HUES6 (cell line): ENCODE results near the gene CAVIN4.

Experiments
- H3K27ac ChIP-seq: 2 replicates; pipeline ENCODE4 v1.7.0; 2013; ENCODE audit warnings: low read depth, mild to moderate bottlenecking, low read length, inconsistent platforms
- H3K27me3 ChIP-seq: 2 replicates; pipeline ENCODE4 v1.6.1; 2013; ENCODE audit warnings: low read length; ENCODE audit not compliant: control insufficient read depth, insufficient read depth
- H3K36me3 ChIP-seq: 2 replicates; pipeline ENCODE4 v1.6.1; 2013; ENCODE audit warnings: low read length; ENCODE audit not compliant: control insufficient read depth, insufficient read depth
- H3K4me1 ChIP-seq: 2 replicates; pipeline ENCODE4 v1.6.1; 2013; ENCODE audit warnings: low read length; ENCODE audit not compliant: control insufficient read depth, insufficient read depth
- H3K4me3 ChIP-seq: 2 replicates; pipeline ENCODE4 v1.5.1; 2013; ENCODE audit warnings: low read depth, low read length
- H3K9ac ChIP-seq: one replicate; pipeline ENCODE4 v1.6.1; 2013; ENCODE audit warnings: mild to moderate bottlenecking, low read length
- H3K9me3 ChIP-seq: 2 replicates; pipeline ENCODE4 v1.6.1; 2013; ENCODE audit warnings: low read depth, low read length; ENCODE audit not compliant: control insufficient read depth, insufficient read depth

Gene CAVIN4

DNA sequence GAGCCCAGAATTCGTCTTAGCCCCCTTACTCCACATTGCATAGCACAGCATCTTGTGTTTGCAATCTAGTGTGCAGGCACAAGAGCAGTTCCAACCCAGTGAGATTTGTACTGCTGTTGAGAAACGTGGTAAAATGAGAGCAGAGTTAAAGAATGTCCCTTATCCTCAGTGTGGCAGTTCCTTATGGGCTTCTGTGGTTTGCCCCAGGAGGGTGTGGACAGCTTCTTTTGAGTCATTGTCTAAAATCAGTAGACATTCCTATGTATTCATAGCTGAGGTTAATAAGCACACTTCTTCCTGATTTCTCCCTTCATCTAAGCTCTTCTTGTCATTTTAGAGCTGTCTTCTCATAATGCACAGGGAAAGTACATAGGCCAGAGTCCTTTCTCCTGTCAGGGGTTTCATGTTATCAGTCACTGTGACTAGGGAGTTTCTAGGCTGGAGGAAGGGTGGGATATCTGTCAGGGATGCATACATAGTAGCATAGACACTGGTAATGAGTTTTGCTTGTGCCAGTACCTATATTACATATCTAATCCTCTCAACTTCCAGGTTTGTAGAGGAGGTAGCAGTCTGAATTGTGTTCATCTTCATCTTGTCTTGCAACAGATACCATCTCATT lies 2.0 kb upstream of the CAVIN4 start:
- no peak overlapping the region for H3K27ac ChIP-seq
- H3K36me3 ChIP-seq = peaks cover 68% of the 10 kb centered on the region
- no peaks in the 10 kb centered on the region for H3K4me1 ChIP-seq
- H3K9me3 ChIP-seq = no peaks in the 10 kb centered on the region
- H3K27me3 ChIP-seq = no peaks in the 10 kb centered on the region
- no peak overlapping the region for H3K4me3 ChIP-seq
- H3K9ac ChIP-seq = no peak overlapping the region

DNA sequence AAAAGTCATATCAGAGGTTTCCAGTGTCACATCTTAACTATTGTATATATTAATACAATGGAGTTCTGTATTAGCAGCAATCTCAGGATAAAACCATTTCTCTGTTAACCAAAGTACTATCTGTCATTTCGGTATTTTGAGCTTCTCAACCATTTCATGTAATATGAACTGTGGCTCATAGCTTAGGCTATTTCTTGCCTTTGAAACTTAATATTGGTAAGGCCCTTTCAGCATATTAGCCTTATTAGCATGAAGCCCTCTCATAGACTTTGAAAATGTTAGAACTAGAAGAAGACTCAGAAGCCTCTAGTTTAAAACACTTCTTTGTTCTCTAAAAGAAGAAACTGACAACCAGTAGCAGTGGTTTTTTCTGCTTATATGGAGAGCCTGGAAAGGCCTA lies 731 bp downstream of the CAVIN4 start:
- Histone ChIP-seq H3K9me3 (no peaks in the 10 kb centered on the region), H3K27me3 (no peaks in the 10 kb centered on the region), H3K4me3 (no peak overlapping the region), H3K9ac (no peak overlapping the region), H3K27ac (no peak overlapping the region), H3K36me3 (peaks cover 61% of the 10 kb centered on the region), H3K4me1 (no peaks in the 10 kb centered on the region)

DNA sequence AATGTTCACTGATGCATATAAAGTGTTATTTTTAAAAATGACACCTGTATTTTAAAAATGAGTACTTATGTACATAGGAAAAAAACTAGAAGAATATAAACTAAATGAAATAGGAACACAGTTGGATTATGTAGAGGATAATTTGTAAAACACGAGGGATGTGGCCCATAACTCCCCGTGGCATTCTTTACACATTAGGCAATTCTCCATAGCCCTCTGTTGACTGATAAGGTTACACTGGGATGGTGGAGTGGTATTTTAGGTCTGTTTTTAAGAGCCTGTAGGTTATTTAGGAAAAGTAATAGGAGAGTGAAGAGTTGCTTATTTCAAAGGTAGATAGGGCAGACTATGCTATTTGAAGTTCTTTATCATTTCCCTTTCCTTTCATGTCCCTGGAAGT lies 1.8 kb downstream of the CAVIN4 start:
- H3K9ac ChIP-seq = no peak overlapping the region
- no peak overlapping the region for H3K27ac ChIP-seq
- H3K4me3 ChIP-seq = no peak overlapping the region
- peaks cover 67% of the 10 kb centered on the region for H3K36me3 ChIP-seq
- no peaks in the 10 kb centered on the region for H3K27me3 ChIP-seq
- H3K4me1 ChIP-seq = no peaks in the 10 kb centered on the region
- no peaks in the 10 kb centered on the region for H3K9me3 ChIP-seq

DNA sequence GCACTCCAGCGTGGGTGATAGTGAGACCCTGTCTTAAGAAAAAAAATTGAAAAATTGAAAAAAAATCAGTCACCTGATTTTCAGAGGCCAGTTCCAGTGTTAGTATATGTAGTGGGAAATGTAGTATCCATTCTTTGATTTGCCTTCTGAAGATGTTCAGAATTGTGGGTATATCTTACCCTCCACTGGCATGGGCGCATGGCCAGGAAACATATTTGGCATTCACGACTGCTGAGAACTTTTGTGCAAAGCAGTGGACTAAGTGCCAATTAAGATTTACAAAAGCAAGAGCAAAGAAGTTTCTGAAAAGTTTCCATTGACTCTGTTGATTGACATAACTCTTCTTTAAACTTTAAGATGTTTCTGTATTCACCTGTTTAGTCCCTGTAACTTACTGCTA lies 2.4 kb downstream of the CAVIN4 start:
- H3K4me3 ChIP-seq = no peak overlapping the region
- H3K9me3 ChIP-seq = no peaks in the 10 kb centered on the region
- H3K36me3 ChIP-seq = peaks cover 67% of the 10 kb centered on the region
- no peak overlapping the region for H3K27ac ChIP-seq
- H3K27me3 ChIP-seq = no peaks in the 10 kb centered on the region
- no peaks in the 10 kb centered on the region for H3K4me1 ChIP-seq
- H3K9ac ChIP-seq = no peak overlapping the region

DNA sequence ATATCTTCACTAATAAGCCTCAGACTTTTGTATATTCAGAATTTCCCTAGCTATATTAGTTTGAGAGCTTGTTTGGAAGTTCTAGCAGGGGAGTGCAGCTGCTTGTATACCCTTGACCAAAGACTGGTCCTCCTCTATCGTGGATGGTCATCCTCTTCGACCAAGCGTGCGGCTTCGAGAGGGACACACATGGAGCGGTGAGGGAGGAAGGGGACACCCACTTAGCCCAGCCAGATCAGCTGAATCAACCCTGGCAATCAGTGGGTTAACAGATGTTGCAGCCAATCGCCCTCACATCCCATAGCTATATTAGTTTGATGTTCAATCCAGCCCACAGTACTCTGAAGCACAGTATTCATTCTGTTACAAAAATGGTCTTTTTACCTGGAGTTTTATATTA lies 3.2 kb downstream of the CAVIN4 start:
- Histone ChIP-seq H3K4me1 (no peaks in the 10 kb centered on the region), H3K27ac (no peak overlapping the region), H3K9me3 (no peaks in the 10 kb centered on the region), H3K9ac (no peak overlapping the region), H3K4me3 (no peak overlapping the region), H3K27me3 (no peaks in the 10 kb centered on the region), H3K36me3 (peaks cover 67% of the 10 kb centered on the region)

DNA sequence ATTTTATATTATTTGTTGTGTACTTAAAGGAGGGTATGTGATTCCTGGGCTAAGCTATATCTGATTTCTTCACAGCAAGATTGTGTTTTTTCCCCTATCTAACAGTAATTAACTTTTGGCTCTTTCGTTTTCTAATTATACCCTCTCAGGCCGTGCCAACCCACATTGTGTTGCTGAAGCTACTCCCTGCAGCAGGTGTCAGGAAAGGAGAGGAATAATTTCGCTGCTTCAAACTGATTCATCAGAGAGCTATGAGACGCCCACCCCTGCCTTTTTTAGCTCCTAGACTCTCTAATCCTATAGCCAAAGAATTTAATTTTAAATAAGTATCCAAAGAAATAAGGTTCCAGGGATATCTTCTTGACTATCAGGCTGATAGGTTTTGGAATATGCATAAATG lies 3.8 kb downstream of the CAVIN4 start:
- Histone ChIP-seq H3K27ac (no peak overlapping the region), H3K27me3 (no peaks in the 10 kb centered on the region), H3K9me3 (no peaks in the 10 kb centered on the region), H3K36me3 (peaks cover 66% of the 10 kb centered on the region), H3K9ac (no peak overlapping the region), H3K4me3 (no peak overlapping the region), H3K4me1 (no peaks in the 10 kb centered on the region)

DNA sequence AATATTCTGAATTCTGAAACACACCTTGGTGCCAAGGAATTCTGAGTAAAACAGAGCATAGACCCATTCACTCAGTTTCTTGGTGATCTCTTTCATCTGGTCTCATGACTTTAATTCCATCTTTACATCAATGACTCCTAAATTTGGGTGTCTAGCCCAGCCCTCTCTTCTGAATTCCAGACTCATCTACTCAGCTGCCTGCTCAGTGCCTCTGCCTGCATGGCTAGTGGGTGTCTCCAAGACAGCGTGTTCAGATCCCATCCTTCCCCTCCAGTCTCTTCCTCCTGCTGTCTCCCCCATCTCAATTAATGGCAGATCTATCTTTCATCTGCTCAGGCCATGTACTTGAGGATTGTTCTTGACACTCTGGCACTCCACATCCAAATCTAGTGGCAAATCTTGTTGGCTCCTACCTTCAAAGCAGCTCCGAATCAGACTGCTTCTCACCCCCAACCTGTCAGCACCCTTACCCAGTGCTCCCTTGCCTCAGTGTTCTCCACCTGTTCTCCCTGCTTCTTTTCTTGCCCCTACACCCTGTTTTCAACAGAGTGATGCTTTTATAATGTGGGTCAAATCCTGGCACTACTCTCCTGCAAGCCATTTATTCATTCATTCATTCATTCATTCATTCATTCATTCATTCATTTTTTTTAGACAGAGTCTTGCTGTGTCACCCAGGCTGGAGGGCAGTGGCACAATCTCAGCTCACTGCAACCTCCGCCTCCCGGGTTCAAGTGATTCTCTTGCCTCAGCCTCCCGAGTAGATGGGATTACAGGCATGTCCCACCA lies 5.3 kb downstream of the CAVIN4 start:
- H3K36me3 ChIP-seq = peaks cover 64% of the 10 kb centered on the region
- H3K9me3 ChIP-seq = no peaks in the 10 kb centered on the region
- H3K27me3 ChIP-seq = no peaks in the 10 kb centered on the region
- no peak overlapping the region for H3K4me3 ChIP-seq
- H3K9ac ChIP-seq = no peak overlapping the region
- H3K4me1 ChIP-seq = no peaks in the 10 kb centered on the region
- no peak overlapping the region for H3K27ac ChIP-seq

DNA sequence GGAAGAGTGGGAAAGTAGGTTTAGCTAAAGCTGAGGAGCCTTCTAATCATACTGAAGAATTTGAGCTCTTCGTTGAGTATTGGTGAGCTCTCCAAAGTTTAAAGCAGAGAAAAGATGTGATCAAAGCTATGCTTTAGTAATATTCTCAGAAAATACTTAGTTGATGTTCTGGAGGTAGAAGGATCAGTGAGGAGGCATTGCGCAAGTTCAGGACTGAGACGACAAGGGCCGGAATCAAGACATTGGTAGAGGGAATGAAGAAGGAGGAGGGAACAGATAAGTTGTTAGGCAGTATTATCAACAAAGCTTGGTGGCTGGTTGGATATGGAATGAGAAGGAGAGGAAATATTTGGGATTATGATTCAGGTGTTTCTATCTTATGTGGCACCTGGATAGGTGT lies 7.1 kb downstream of the CAVIN4 start:
- Histone ChIP-seq H3K4me3 (no peak overlapping the region), H3K27me3 (no peaks in the 10 kb centered on the region), H3K27ac (no peak overlapping the region), H3K9me3 (no peaks in the 10 kb centered on the region), H3K4me1 (no peaks in the 10 kb centered on the region), H3K9ac (no peak overlapping the region), H3K36me3 (peaks cover 57% of the 10 kb centered on the region)

DNA sequence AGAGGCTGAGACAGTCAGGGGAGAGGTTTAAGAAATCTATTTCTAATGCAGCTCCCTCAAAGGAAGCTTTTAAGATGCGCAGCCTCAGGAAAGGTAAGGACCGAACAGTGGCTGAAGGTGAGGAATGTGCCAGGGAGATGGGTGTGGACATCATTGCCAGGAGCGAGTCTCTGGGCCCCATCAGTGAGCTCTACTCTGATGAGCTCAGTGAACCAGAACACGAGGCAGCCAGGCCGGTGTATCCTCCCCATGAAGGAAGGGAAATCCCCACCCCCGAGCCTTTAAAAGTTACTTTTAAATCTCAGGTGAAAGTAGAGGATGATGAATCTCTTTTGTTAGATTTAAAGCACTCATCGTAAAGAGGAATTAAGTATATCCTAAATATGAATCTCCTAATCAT lies 8.2 kb downstream of the CAVIN4 start:
- no peaks in the 10 kb centered on the region for H3K9me3 ChIP-seq
- no peak overlapping the region for H3K9ac ChIP-seq
- H3K4me1 ChIP-seq = no peaks in the 10 kb centered on the region
- no peak overlapping the region for H3K27ac ChIP-seq
- H3K27me3 ChIP-seq = no peaks in the 10 kb centered on the region
- H3K36me3 ChIP-seq = peaks cover 53% of the 10 kb centered on the region
- no peak overlapping the region for H3K4me3 ChIP-seq

DNA sequence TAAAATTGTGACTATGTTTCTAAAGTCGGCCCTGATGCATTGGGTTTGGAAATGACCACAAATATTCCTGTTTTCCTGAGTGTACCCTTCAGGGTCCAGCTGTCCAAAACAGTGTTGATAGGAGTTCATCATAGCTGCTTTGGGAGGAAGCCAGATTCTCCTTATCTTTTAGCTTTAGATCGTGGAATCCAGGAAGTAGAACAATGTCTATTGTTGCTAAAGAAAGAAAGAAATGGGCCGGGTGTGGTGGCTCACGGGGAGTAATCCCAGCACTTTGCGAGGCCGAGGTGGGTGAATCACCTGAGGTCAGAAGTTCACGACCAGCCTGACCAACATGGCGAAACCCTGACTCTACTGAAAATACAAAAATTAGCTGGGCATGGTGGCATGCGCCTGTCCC lies 9.5 kb downstream of the CAVIN4 start:
- no peak overlapping the region for H3K4me3 ChIP-seq
- no peaks in the 10 kb centered on the region for H3K27me3 ChIP-seq
- peaks cover 45% of the 10 kb centered on the region for H3K36me3 ChIP-seq
- H3K4me1 ChIP-seq = no peaks in the 10 kb centered on the region
- H3K9ac ChIP-seq = no peak overlapping the region
- no peaks in the 10 kb centered on the region for H3K9me3 ChIP-seq
- no peak overlapping the region for H3K27ac ChIP-seq

DNA sequence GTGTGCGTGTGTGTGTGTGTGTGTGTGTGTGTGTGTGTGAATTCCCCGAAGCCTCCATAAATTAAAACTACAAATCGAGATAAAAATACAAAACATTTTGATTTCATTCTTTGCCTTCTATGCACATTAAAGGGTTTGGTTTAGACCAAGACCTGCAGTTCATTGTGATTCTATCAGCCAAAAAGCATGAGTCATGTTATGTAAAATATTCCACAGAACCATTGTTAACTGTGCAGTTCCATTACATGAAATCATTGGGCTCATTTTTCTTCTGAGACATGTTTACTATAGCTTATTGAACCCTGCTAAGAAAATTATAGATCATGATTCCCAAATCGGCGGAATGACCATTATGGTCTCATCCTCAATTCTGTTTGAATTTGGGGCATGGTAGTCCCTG lies 11.7 kb downstream of the CAVIN4 start:
- Histone ChIP-seq H3K9me3 (no peaks in the 10 kb centered on the region), H3K27me3 (no peaks in the 10 kb centered on the region), H3K9ac (no peak overlapping the region), H3K27ac (no peak overlapping the region), H3K4me3 (no peak overlapping the region), H3K36me3 (peaks cover 31% of the 10 kb centered on the region), H3K4me1 (no peaks in the 10 kb centered on the region)
